ENCODE data around the gene ERVK3-1. TPM values are rescaled to one million over a fixed set of nuclear protein-coding genes. Genes with fewer than 3 reads are reported as not detected.

Gene ERVK3-1
- total and polyA plus RNA-seq, 2 of the 13 experiments (the other 11 are each of a cell fraction or from before 2014, with no cell fraction given): 28.5 to 38.7 TPM

- TF ChIP-seq RXRB (CRISPR knock-in tag; IDR thresholded peaks at IDR 0.05; ENCODE audit: borderline replicate concordance) (peak; percentile 30; the same call in 1 of the 2 replicates), ZNF101 (CRISPR knock-in tag; IDR thresholded peaks at IDR 0.05; ENCODE audit: borderline replicate concordance, low read depth) (no peak), KAT2B (IDR thresholded peaks at IDR 0.05; ENCODE audit: borderline replicate concordance, low read depth, low read length) (no peak), RBM22 (optimal IDR thresholded peaks at IDR 0.05; ENCODE audit: low read length) (peak; percentile 100), MTF1 (CRISPR knock-in tag; IDR thresholded peaks at IDR 0.05) (no peak; the same call in 1 of the 2 replicates), BATF2 (CRISPR knock-in tag; IDR thresholded peaks at IDR 0.05) (0 out of 2 replicates have a peak, but pooled peaks have one; percentile 38), SIN3B (IDR thresholded peaks at IDR 0.05; ENCODE audit: low read length) (peak; percentile 51; the same call in 1 of the 2 replicates), CENPBD1 (CRISPR knock-in tag; IDR thresholded peaks at IDR 0.05; ENCODE audit: borderline replicate concordance, low read depth) (no peak), HCFC1 (IDR thresholded peaks at IDR 0.05; ENCODE audit: low read depth, low read length) (peak; percentile 61), ZBTB7B (CRISPR knock-in tag; IDR thresholded peaks at IDR 0.05) (peak; percentile 89), ZBTB38 (CRISPR knock-in tag; IDR thresholded peaks at IDR 0.05) (no peak; the same call in 1 of the 2 replicates), ZKSCAN1 (IDR thresholded peaks at IDR 0.05; ENCODE audit: low read length) (no peak), MIER3 (CRISPR knock-in tag; IDR thresholded peaks at IDR 0.05; ENCODE audit: borderline replicate concordance) (0 out of 2 replicates have a peak, but pooled peaks have one; percentile 36), SP4 (CRISPR knock-in tag; IDR thresholded peaks at IDR 0.05) (peak; percentile 71; the same call in 1 of the 2 replicates), SP140L (CRISPR knock-in tag; IDR thresholded peaks at IDR 0.05; ENCODE audit: borderline replicate concordance) (0 out of 2 replicates have a peak, but pooled peaks have one; percentile 25), ZGPAT (CRISPR knock-in tag; IDR thresholded peaks at IDR 0.05) (peak; percentile 98), ZBTB49 (CRISPR knock-in tag; IDR thresholded peaks at IDR 0.05; ENCODE audit: borderline replicate concordance) (no peak), SIX1 (CRISPR knock-in tag; IDR thresholded peaks at IDR 0.05; ENCODE audit: borderline replicate concordance) (peak; percentile 37; the same call in 1 of the 2 replicates), ARID5B (CRISPR knock-in tag; IDR thresholded peaks at IDR 0.05) (peak; percentile 63), TOPORS (CRISPR knock-in tag; IDR thresholded peaks at IDR 0.05) (0 out of 2 replicates have a peak, but pooled peaks have one; percentile 2), CREM (IDR thresholded peaks at IDR 0.05) (peak; percentile 56; the same call in 1 of the 2 replicates), CREM (CRISPR knock-in tag; IDR thresholded peaks at IDR 0.05) (no peak)
Observed at GRCh38 chr19:58362272-58362994, 57.3 kb downstream of the ERVK3-1 start, which contains the start of gene ZNF497 (continued).
